ENCODE results near the gene TARDBP.

DNA sequence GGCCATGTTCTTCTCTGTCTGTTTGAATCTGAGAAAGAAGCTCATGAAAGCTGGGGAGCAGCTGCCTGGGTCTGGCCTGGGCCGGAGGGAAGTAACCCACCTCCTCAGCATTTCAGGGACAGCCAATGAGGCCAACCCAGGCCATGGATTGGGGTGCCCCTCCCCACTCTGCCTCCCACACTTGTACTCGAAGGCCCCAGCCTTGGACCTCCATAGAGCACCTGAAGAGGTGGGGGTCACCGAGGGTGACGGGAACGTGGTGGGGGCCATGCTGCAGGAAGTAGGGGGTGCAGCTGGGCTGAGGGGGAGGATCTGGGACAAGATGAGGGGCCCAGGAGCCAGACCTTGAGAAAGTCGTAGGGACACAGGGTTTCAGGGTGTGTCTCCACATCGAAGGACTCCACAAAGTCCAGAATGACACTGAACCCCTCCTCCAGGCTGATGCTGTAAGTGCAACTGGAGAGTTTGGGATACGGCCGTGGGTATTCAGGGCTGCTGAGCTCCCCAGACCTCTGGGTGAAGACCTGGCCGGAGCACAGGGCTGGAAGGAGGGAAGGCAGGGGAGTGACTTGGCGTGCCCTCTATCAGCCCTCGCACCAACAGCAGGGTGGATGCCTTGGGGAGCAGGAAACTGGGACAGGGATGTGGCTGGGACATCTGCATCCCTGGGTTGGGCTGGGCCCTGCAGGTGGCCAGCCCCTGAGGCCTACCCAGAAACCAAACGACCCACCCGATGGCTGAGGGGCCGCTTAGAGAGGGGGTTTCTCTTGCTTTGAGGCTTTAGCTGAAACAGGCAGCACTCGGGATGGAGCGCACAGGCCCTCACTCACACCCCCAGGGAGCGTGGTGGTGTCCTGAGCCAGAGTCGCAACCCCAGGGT is 30.8 kb downstream of the TARDBP start:
- TF ChIP-seq, protein P1, sequence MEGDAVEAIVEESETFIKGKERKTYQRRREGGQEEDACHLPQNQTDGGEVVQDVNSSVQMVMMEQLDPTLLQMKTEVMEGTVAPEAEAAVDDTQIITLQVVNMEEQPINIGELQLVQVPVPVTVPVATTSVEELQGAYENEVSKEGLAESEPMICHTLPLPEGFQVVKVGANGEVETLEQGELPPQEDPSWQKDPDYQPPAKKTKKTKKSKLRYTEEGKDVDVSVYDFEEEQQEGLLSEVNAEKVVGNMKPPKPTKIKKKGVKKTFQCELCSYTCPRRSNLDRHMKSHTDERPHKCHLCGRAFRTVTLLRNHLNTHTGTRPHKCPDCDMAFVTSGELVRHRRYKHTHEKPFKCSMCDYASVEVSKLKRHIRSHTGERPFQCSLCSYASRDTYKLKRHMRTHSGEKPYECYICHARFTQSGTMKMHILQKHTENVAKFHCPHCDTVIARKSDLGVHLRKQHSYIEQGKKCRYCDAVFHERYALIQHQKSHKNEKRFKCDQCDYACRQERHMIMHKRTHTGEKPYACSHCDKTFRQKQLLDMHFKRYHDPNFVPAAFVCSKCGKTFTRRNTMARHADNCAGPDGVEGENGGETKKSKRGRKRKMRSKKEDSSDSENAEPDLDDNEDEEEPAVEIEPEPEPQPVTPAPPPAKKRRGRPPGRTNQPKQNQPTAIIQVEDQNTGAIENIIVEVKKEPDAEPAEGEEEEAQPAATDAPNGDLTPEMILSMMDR (IDR thresholded peaks at IDR 0.05) = no peak
- no peak for TF ChIP-seq POLR2A (IDR thresholded peaks at IDR 0.05)
- TF ChIP-seq EP300 (IDR thresholded peaks at IDR 0.05) = no peak
